Peyer's patch (tissue), 4 donors: ENCODE measurements around the gene BAIAP2. TPM values are rescaled to one million over a fixed set of nuclear protein-coding genes. Genes with fewer than 3 reads are reported as not detected.

ENCODE experiments used
- DNase-seq, 3 donors: peaks; one replicate each; pipeline ENCODE4 v3.0.0-alpha.2; 2017 to 2019
- H3K27ac ChIP-seq, 4 donors: fragments of 200-600 bp; sonication (generic); one replicate each; pipeline ENCODE4 v1.5.1; 2016 to 2019
- H3K27me3 ChIP-seq, 2 donors: fragments of 200-600 bp; sonication (generic); one replicate each; pipeline ENCODE4 v1.5.1; 2019
- H3K36me3 ChIP-seq, 3 donors: fragments of 200-600 bp; sonication (generic); one replicate each; pipeline ENCODE4 v1.5.1; 2016 to 2019
- H3K4me1 ChIP-seq, 4 donors: fragments of 200-600 bp; sonication (generic); one replicate each; pipeline ENCODE4 v1.5.1; 2016 to 2019
- H3K4me3 ChIP-seq, 4 donors: fragments of 200-600 bp; sonication (generic); 1 replicate in 3 of 4; 2 replicates in 1 of 4; pipeline ENCODE4 v1.5.1; 2016 to 2019; ENCODE audit warnings: mild to moderate bottlenecking in 1 of 4
- H3K9me3 ChIP-seq, 4 donors: fragments of 200-600 bp; sonication (generic); one replicate each; pipeline ENCODE4 v1.5.1; 2016 to 2019; ENCODE audit warnings: mild to moderate bottlenecking in 1 of 4
- CTCF ChIP-seq, 6 experiments: fragments of 450-650 bp in 4 of 6; fragments of 200-600 bp in 2 of 6; sonication (generic) in 1 of 6; IDR thresholded peaks; one replicate each; pipeline ENCODE4 v1.5.1; 2017 to 2019; ENCODE audit warnings: antibody characterized with exemption in 6 of 6, mild to moderate bottlenecking in 3 of 6, moderate library complexity in 1 of 6
- POLR2A ChIP-seq, 2 donors: fragments of 450-650 bp; IDR thresholded peaks; one replicate each; pipeline ENCODE4 v1.5.1; 2017; ENCODE audit warnings: antibody characterized with exemption in 2 of 2, mild to moderate bottlenecking in 2 of 2, moderate library complexity in 2 of 2
- total RNA-seq, 4 donors: library from RNA; depleted of rRNA; stranded (reverse); fragments of >200 nt; gene quantifications; one replicate each; pipeline ENCODE4 v1.1.0, GENCODE V29; 2016

Gene BAIAP2
- total RNA-seq, 4 donors from 2014 or later = 10.2 to 61.9 (median 17.6) TPM

- TF ChIP-seq POLR2A (IDR thresholded peaks at IDR 0.05) (no peak), CTCF (IDR thresholded peaks at IDR 0.05) (no peak)
- H3K9me3 ChIP-seq = no peaks in the 10 kb centered on the region
- DNase-seq = no peak
- H3K36me3 ChIP-seq = no peaks in the 10 kb centered on the region
- H3K27ac ChIP-seq = no peak overlapping the region
- peaks cover 0 to 15% (median 0%) of the 10 kb centered on the region in 4 donors for H3K4me1 ChIP-seq
- H3K27me3 ChIP-seq = no peaks in the 10 kb centered on the region
- H3K4me3 ChIP-seq = no peak overlapping the region
These were observed 27.2 kb downstream of the BAIAP2 start for GRCh38 chr17:81062014-81062780.

- Histone ChIP-seq H3K4me1 (peaks cover 0 to 5% (median 0%) of the 10 kb centered on the region in 4 donors), H3K4me3 (no peak overlapping the region), H3K9me3 (no peaks in the 10 kb centered on the region), H3K36me3 (no peaks in the 10 kb centered on the region), H3K27me3 (no peaks in the 10 kb centered on the region), H3K27ac (no peak overlapping the region)
- no peak for TF ChIP-seq POLR2A (IDR thresholded peaks at IDR 0.05)
- TF ChIP-seq CTCF (IDR thresholded peaks at IDR 0.05) = no peak
- no peak for DNase-seq
These were observed 28.4 kb downstream of the BAIAP2 start for GRCh38 chr17:81063106-81064093.

GRCh38 chr17:81064678-81065475 is 29.9 kb downstream of the BAIAP2 start:
- TF ChIP-seq CTCF (IDR thresholded peaks at IDR 0.05) (no peak), POLR2A (IDR thresholded peaks at IDR 0.05) (no peak)
- H3K9me3 ChIP-seq = no peaks in the 10 kb centered on the region
- DNase-seq = no peak
- no peak overlapping the region for H3K4me3 ChIP-seq
- H3K36me3 ChIP-seq = no peaks in the 10 kb centered on the region
- no peaks in the 10 kb centered on the region for H3K27me3 ChIP-seq
- H3K4me1 ChIP-seq = peaks cover 0 to 5% (median 0%) of the 10 kb centered on the region in 4 donors
- peak overlapping the region in 1 of 4 donors; percentile 37 for H3K27ac ChIP-seq

- Histone ChIP-seq H3K4me1 (peaks cover 0 to 5% (median 0%) of the 10 kb centered on the region in 4 donors), H3K27ac (peak overlapping the region in 1 of 4 donors; percentile 37), H3K4me3 (no peak overlapping the region), H3K27me3 (no peaks in the 10 kb centered on the region), H3K36me3 (no peaks in the 10 kb centered on the region), H3K9me3 (no peaks in the 10 kb centered on the region)
- TF ChIP-seq POLR2A (IDR thresholded peaks at IDR 0.05) = no peak
- no peak for TF ChIP-seq CTCF (IDR thresholded peaks at IDR 0.05)
- DNase-seq = peak in 1 of 3 donors; percentile 54
These were observed 30.5 kb downstream of the BAIAP2 start for GRCh38 chr17:81065500-81065899.

GRCh38 chr17:81066072-81066471 is 31.1 kb downstream of the BAIAP2 start:
- no peaks in the 10 kb centered on the region for H3K27me3 ChIP-seq
- H3K4me3 ChIP-seq = no peak overlapping the region
- no peaks in the 10 kb centered on the region for H3K36me3 ChIP-seq
- H3K9me3 ChIP-seq = no peaks in the 10 kb centered on the region
- peaks cover 0 to 5% (median 0%) of the 10 kb centered on the region in 4 donors for H3K4me1 ChIP-seq
- H3K27ac ChIP-seq = peak overlapping the region in 1 of 4 donors; percentile 37
- TF ChIP-seq CTCF (IDR thresholded peaks at IDR 0.05) = no peak
- TF ChIP-seq POLR2A (IDR thresholded peaks at IDR 0.05) = peak in 1 of 2 donors; percentile 26
- DNase-seq = peak in 2 of 3 donors; percentile 62 to 63
